H9 (cell line): Measurements from ENCODE around the gene SRGAP3. TPM values are rescaled to one million over a fixed set of nuclear protein-coding genes. Genes with fewer than 3 reads are reported as not detected.

ENCODE experiments used
- DNase-seq: peaks from one replicate; pipeline ENCODE4 v3.0.0-alpha.2; 2017
- H2AFZ ChIP-seq: one replicate; pipeline ENCODE4 v1.6.1; 2013; ENCODE audit warnings: mild to moderate bottlenecking, low read length, control low read depth, moderate library complexity
- H2AK5ac ChIP-seq: 2 replicates; pipeline ENCODE4 v1.6.1; 2013; ENCODE audit warnings: low read length, control low read depth, mixed read lengths; ENCODE audit not compliant: insufficient read length
- H2BK120ac ChIP-seq: one replicate; pipeline ENCODE4 v1.6.1; 2013; ENCODE audit warnings: low read depth, mild to moderate bottlenecking, low read length, control low read depth, inconsistent platforms; ENCODE audit not compliant: poor library complexity, severe bottlenecking
- H2BK12ac ChIP-seq: 2 replicates; pipeline ENCODE4 v1.6.1; 2013; ENCODE audit warnings: low read length, control low read depth, mixed read lengths, low read depth; ENCODE audit not compliant: insufficient read length
- H2BK15ac ChIP-seq: 2 replicates; pipeline ENCODE4 v1.6.1; 2013; ENCODE audit warnings: low read depth, low read length, control low read depth
- H2BK20ac ChIP-seq: one replicate; pipeline ENCODE4 v1.6.1; 2013; ENCODE audit warnings: low read depth, mild to moderate bottlenecking, low read length, control low read depth, inconsistent platforms; ENCODE audit not compliant: poor library complexity, severe bottlenecking
- H2BK5ac ChIP-seq: 2 replicates; pipeline ENCODE4 v1.6.1; 2013; ENCODE audit warnings: low read length, control low read depth, mixed read lengths; ENCODE audit not compliant: insufficient read length
- H3K14ac ChIP-seq: 2 replicates; pipeline ENCODE4 v1.6.1; 2013; ENCODE audit warnings: low read length, control low read depth; ENCODE audit not compliant: insufficient read depth
- H3K18ac ChIP-seq: 2 replicates; pipeline ENCODE4 v1.6.1; 2013; ENCODE audit warnings: low read depth, mild to moderate bottlenecking, mixed read lengths, low read length, control low read depth; ENCODE audit not compliant: insufficient read length
- H3K23ac ChIP-seq: 2 replicates; pipeline ENCODE4 v1.6.1; 2013; ENCODE audit warnings: low read length, control low read depth, mixed read lengths, low read depth; ENCODE audit not compliant: insufficient read length
- H3K23me2 ChIP-seq: 2 replicates; pipeline ENCODE4 v1.6.1; 2013; ENCODE audit warnings: low read depth, mild to moderate bottlenecking, mixed read lengths, low read length, control low read depth; ENCODE audit not compliant: insufficient read length, poor library complexity, severe bottlenecking
- H3K27ac ChIP-seq: 2 replicates; pipeline ENCODE4 v1.5.1; 2013; ENCODE audit warnings: low read length, control low read depth, mixed read lengths, low read depth; ENCODE audit not compliant: insufficient read length
- H3K27me3 ChIP-seq: 2 replicates; pipeline ENCODE4 v1.6.1; 2013; ENCODE audit warnings: low read length, control low read depth, inconsistent platforms; ENCODE audit not compliant: insufficient read depth
- H3K4ac ChIP-seq: 2 replicates; pipeline ENCODE4 v1.6.1; 2013; ENCODE audit warnings: low read depth, mild to moderate bottlenecking, control low read depth, inconsistent platforms, low read length, moderate library complexity
- H3K4me1 ChIP-seq: 2 replicates; pipeline ENCODE4 v1.6.1; 2013; ENCODE audit warnings: low read length, control low read depth, inconsistent platforms; ENCODE audit not compliant: insufficient read depth
- H3K4me2 ChIP-seq: 2 replicates; pipeline ENCODE4 v1.6.1; 2013; ENCODE audit warnings: low read length, control low read depth, mixed read lengths; ENCODE audit not compliant: insufficient read length, insufficient read depth
- H3K56ac ChIP-seq: 2 replicates; pipeline ENCODE4 v1.6.1; 2013; ENCODE audit warnings: low read depth, mild to moderate bottlenecking, mixed read lengths, low read length, control low read depth; ENCODE audit not compliant: insufficient read length
- H3K79me1 ChIP-seq: 2 replicates; pipeline ENCODE4 v1.6.1; 2013; ENCODE audit warnings: low read depth, mild to moderate bottlenecking, moderate library complexity, low read length, control low read depth, inconsistent platforms; ENCODE audit not compliant: insufficient read depth, poor library complexity, severe bottlenecking
- H3K79me2 ChIP-seq: 2 replicates; pipeline ENCODE4 v1.6.1; 2013; ENCODE audit warnings: low read length, control low read depth, inconsistent platforms; ENCODE audit not compliant: insufficient read depth
- H3K9ac ChIP-seq: 2 replicates; pipeline ENCODE4 v1.6.1; 2013; ENCODE audit warnings: low read length, control low read depth, mixed read lengths; ENCODE audit not compliant: insufficient read length; ENCODE audit errors: extremely low read depth
- H3K9me3 ChIP-seq: one replicate; pipeline ENCODE4 v1.6.1; 2013; ENCODE audit warnings: low read depth, low read length, inconsistent platforms; ENCODE audit not compliant: control insufficient read depth
- H3T11ph ChIP-seq: one replicate; pipeline ENCODE4 v1.6.1; 2013; ENCODE audit warnings: mild to moderate bottlenecking, low read length, control low read depth, inconsistent platforms
- H4K20me1 ChIP-seq: one replicate; pipeline ENCODE4 v1.6.1; 2013; ENCODE audit not compliant: control insufficient read depth, insufficient read length, insufficient read depth
- H4K5ac ChIP-seq: 2 replicates; pipeline ENCODE4 v1.6.1; 2013; ENCODE audit warnings: low read depth, mild to moderate bottlenecking, mixed read lengths, low read length, control low read depth; ENCODE audit not compliant: insufficient read length
- H4K8ac ChIP-seq: replicated peaks from 2 replicates; pipeline ENCODE4 v1.6.1; 2013; ENCODE audit warnings: low read length, control low read depth, mixed read lengths, low read depth; ENCODE audit not compliant: insufficient read length
- H4K91ac ChIP-seq: 2 replicates; pipeline ENCODE4 v1.6.1; 2013; ENCODE audit warnings: low read depth, mild to moderate bottlenecking, moderate library complexity, mixed read lengths, low read length, control low read depth; ENCODE audit not compliant: insufficient read length
- H3K27ac Mint-ChIP-seq, 3 experiments: 2 replicates in 2 of 3; 3 replicates in 1 of 3; pipeline ENCODE4 v1.8.0; 2020 to 2021; ENCODE audit warnings: mixed read lengths in 3 of 3, mild to moderate bottlenecking in 1 of 3, moderate library complexity in 1 of 3
- H3K27me3 Mint-ChIP-seq: 2 replicates; pipeline ENCODE4 v1.8.0; 2021; ENCODE audit warnings: low read depth, mild to moderate bottlenecking, moderate library complexity, mixed read lengths
- H3K36me3 Mint-ChIP-seq, 3 experiments: 2 replicates in 2 of 3; 3 replicates in 1 of 3; pipeline ENCODE4 v1.8.0; 2020 to 2021; ENCODE audit warnings: low read depth in 3 of 3, mixed read lengths in 3 of 3; ENCODE audit not compliant: insufficient read depth in 1 of 3
- H3K4me1 Mint-ChIP-seq, 2 experiments: 2 replicates each; pipeline ENCODE4 v1.8.0; 2020; ENCODE audit warnings: mixed read lengths in 2 of 2
- H3K4me3 Mint-ChIP-seq, 2 experiments: 2 replicates in 1 of 2; 3 replicates in 1 of 2; pipeline ENCODE4 v1.8.0; 2020 to 2021; ENCODE audit warnings: mild to moderate bottlenecking in 2 of 2, mixed read lengths in 2 of 2, moderate library complexity in 1 of 2
- H3K9me3 Mint-ChIP-seq, 2 experiments: 2 replicates in 1 of 2; 3 replicates in 1 of 2; pipeline ENCODE4 v1.8.0; 2020; ENCODE audit warnings: mild to moderate bottlenecking in 2 of 2, mixed read lengths in 2 of 2, moderate library complexity in 1 of 2
- CTCF ChIP-seq: fragments of 200-600 bp; sonication (generic); conservative IDR thresholded peaks from 3 replicates; pipeline ENCODE4 v1.8.0; 2021; ENCODE audit warnings: antibody characterized with exemption, mild to moderate bottlenecking
- WGBS: extraction: QIAGEN DNeasy Blood & Tissue Kit; methylation state at CpG from one replicate; pipeline ENCODE4 v1.1.7; 2013; ENCODE audit warnings: missing lambda C conversion rate, low lambda C conversion rate, mixed read lengths; ENCODE audit not compliant: insufficient read length; ENCODE audit errors: extremely low coverage; 5-methylcytosine and 5-hydroxymethylcytosine counted together
- total RNA-seq: library from RNA; stranded (reverse); gene quantifications from 2 replicates; pipeline ENCODE4 v1.2.1, GENCODE V29; 2021

Gene SRGAP3
- total RNA-seq, 1 experiment from 2014 or later, result 3.4 TPM

- peaks cover 2 to 8% (median 6%) of the 10 kb centered on the region in 3 experiments; a peak in 6 of 7 replicates for H3K36me3 Mint-ChIP-seq
- WGBS, result no CpG with 5 or more reads among the region's 15 CpGs
These were observed 235.5 kb downstream of the SRGAP3 start for GRCh38 chr3:9013782-9014563.

More at GRCh38 chr3:9013782-9014563, 235.5 kb downstream of the SRGAP3 start:
- Histone ChIP-seq H2AFZ (no peak overlapping the region), H2AK5ac (no peak overlapping the region), H3K4me1 (no peaks in the 10 kb centered on the region), H3K4me2 (no peak overlapping the region), H3K79me1 (no peaks in the 10 kb centered on the region), H3K23me2 (no peaks in the 10 kb centered on the region), H3K4ac (no peak overlapping the region), H4K91ac (no peak overlapping the region), H3K9me3 (no peaks in the 10 kb centered on the region), H2BK20ac (no peak overlapping the region), H4K20me1 (no peaks in the 10 kb centered on the region), H3K27me3 (no peaks in the 10 kb centered on the region), H3K23ac (no peak overlapping the region), H3T11ph (no peak overlapping the region), H3K79me2 (no peaks in the 10 kb centered on the region), H3K18ac (no peak overlapping the region), H2BK120ac (no peak overlapping the region), H4K5ac (no peak overlapping the region), H3K14ac (no peak overlapping the region), H2BK12ac (no peak overlapping the region), H3K56ac (no peak overlapping the region), H2BK5ac (no peak overlapping the region), H3K27ac (no peak overlapping the region), H2BK15ac (no peak overlapping the region), H3K9ac (no peak overlapping the region), H4K8ac (no peak overlapping the region)
- H3K27ac Mint-ChIP-seq, result no peak overlapping the region
- TF ChIP-seq CTCF, result peak; percentile 18; the same call in 1 of the 3 replicates
- H3K4me3 Mint-ChIP-seq, result no peak overlapping the region
- H3K9me3 Mint-ChIP-seq, result no peaks in the 10 kb centered on the region
- H3K27me3 Mint-ChIP-seq, result no peaks in the 10 kb centered on the region
- no peaks in the 10 kb centered on the region for H3K4me1 Mint-ChIP-seq
- no peak for DNase-seq
